Glomerular endothelial cell (primary cell): Measurements from ENCODE around the gene EBI3. TPM values are rescaled to one million over a fixed set of nuclear protein-coding genes. Genes with fewer than 3 reads are reported as not detected.
"Not testable (repeated sequence)": the region's sequence is repeated elsewhere in the genome, so short reads cannot be mapped to it uniquely, and the experiment has no call there.

Experiments used
- DNase-seq: peaks from one replicate; pipeline ENCODE4 v3.0.0-alpha.2; 2011; ENCODE audit warnings: low read depth, low spot score; ENCODE audit errors: extremely low read depth
- total RNA-seq: library from RNA; depleted of rRNA; stranded (reverse); fragments of >200 nt; gene quantifications from 2 replicates; pipeline ENCODE4 v1.2.3, GENCODE V29; 2015

Gene EBI3
- total RNA-seq, 1 donor from 2014 or later, result 14.2 TPM

- DNase-seq, result not testable (repeated sequence)
These were observed 45.0 kb downstream of the EBI3 start for GRCh38 chr19:4274321-4274686.

DNA sequence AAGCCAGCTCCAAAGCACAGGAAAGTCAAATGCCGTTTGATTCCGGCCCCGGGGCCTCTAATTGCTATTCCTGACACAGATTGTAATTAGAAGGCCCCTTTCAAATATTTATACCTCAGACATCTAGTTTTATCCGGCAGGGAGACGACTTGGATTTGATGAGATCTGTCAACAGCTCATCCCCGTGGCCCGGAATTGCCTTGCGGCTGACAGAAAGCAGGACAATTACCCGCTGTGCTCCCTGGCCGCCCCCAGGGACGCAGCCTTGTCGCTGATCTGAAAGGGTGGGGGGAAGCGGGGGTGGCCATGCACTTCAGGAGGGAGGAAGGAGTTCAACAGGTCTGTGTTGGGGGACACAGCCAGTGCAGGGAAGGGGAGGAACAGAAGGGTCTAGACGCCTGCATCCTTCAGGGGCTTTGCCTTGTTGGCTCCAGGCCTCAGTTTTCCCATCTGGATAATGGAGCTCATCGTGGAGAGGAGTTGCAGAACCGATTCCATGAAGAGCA is 47.9 kb downstream of the EBI3 start:
- DNase-seq, result no peak

GRCh38 chr19:4278010-4278409 is 48.7 kb downstream of the EBI3 start:
- no peak for DNase-seq

- no peak for DNase-seq
These were observed 49.3 kb downstream of the EBI3 start, which contains the start of gene SHD for GRCh38 chr19:4278419-4279266. Gene SHD (plus strand): TSS chr19:4279266. CDS start chr19:4280064, 798 bp downstream.

GRCh38 chr19:4279267-4279529 is 49.9 kb downstream of the EBI3 start:
- no peak for DNase-seq

DNA sequence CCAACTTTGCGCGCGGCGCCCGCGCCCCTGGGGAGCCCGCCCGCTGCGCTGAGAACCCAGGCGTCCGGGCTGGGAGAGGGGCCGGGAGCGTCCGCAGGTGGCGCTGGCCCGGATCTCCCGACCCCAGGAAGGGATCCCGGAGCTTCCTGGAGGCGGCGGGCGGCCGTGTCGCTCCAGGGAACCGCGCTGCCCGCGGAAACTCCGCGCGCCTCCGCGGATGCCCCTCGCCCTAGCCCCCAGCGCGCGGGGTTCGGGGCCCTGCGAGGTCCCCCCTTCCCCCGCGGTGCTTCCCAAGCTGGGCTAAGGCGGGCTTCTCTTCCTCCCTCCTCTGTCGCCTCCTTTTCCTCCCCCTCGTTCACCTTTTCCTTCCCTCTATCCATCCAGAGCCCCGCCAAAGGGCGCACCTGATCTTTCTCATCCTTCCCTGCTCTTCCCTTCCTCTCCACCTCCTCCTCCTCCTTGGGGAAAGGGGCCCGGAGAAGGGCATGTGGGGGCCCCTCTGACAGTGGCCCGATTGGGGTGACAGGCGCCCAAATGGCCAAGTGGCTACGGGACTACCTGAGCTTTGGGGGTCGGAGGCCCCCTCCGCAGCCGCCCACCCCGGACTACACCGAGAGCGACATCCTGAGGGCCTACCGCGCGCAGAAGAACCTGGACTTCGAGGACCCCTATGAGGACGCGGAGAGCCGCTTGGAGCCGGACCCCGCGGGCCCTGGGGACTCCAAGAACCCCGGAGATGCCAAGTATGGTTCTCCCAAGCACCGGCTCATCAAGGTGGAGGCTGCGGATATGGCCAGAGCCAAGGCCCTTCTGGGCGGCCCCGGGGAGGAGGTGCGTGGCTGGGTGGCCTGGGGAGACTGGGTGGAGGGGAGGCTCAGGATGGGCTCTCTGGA is 50.5 kb downstream of the EBI3 start:
- no peak for DNase-seq

- DNase-seq, result no peak
These were observed 55.0 kb downstream of the EBI3 start for GRCh38 chr19:4284176-4284958.

GRCh38 chr19:4284974-4285373 is 55.7 kb downstream of the EBI3 start:
- DNase-seq, result no peak

- not testable (repeated sequence) for DNase-seq
These were observed 56.8 kb downstream of the EBI3 start for GRCh38 chr19:4286141-4286540.

Other genes with a start within 250 kb of the EBI3 start
- 1,981 and 2,501 TPM in 2 replicates for gene EEF2, start 244.1 kb upstream of the EBI3 start, total RNA-seq
- gene PIAS4, start 221.8 kb upstream of the EBI3 start, total RNA-seq, result 31.6 and 34.7 TPM in 2 replicates
- 42.5 and 55.6 TPM in 2 replicates for gene ZBTB7A, start 162.6 kb upstream of the EBI3 start, total RNA-seq
- 139 and 150 TPM in 2 replicates for gene MAP2K2, start 105.4 kb upstream of the EBI3 start, total RNA-seq
- not detected in 2 replicates for gene CREB3L3, start 75.9 kb upstream of the EBI3 start, total RNA-seq
- gene SIRT6, start 47.0 kb upstream of the EBI3 start, total RNA-seq, result 29.1 and 41.8 TPM in 2 replicates
- 0.05 and 2.1 TPM in 2 replicates for gene ANKRD24, start 46.8 kb upstream of the EBI3 start, total RNA-seq
- 21.8 and 23.9 TPM in 2 replicates for gene YJU2, start 17.6 kb downstream of the EBI3 start, total RNA-seq
- not detected in 2 replicates for gene SHD, start 49.7 kb downstream of the EBI3 start, total RNA-seq
- gene TMIGD2, start 72.9 kb downstream of the EBI3 start, total RNA-seq, result 0.18 TPM in 1 of 2 replicates, not detected in the other
- gene FSD1, start 75.1 kb downstream of the EBI3 start, total RNA-seq, result 20.9 and 38.3 TPM in 2 replicates
- 28.8 and 29.3 TPM in 2 replicates for gene STAP2, start 109.3 kb downstream of the EBI3 start, total RNA-seq
- 4.5 and 8.9 TPM in 2 replicates for gene MPND, start 114.0 kb downstream of the EBI3 start, total RNA-seq
- 122 and 143 TPM in 2 replicates for gene SH3GL1, start 171.0 kb downstream of the EBI3 start, total RNA-seq
- 8.0 and 12.5 TPM in 2 replicates for gene CHAF1A, start 173.1 kb downstream of the EBI3 start, total RNA-seq
- gene UBXN6, start 228.3 kb downstream of the EBI3 start, total RNA-seq, result 63.4 and 91.1 TPM in 2 replicates
- 90.9 and 96.7 TPM in 2 replicates for gene HDGFL2, start 242.8 kb downstream of the EBI3 start, total RNA-seq